BLaER1 treated with 17β-estradiol and CSF1 and Interleukin-3, amounts not matched to agents 10 nM and 100 nM (cell line): Measurements from ENCODE around the gene RGPD6.
"Not testable (repeated sequence)": the region's sequence is repeated elsewhere in the genome, so short reads cannot be mapped to it uniquely, and the experiment has no call there.

Experiments
- H3K27ac ChIP-seq, 11 experiments: shearing (Covaris generic); formaldehyde crosslinking; 2 replicates each; pipeline ENCODE4 v1.8.1; 2022
- H3K27me3 ChIP-seq, 11 experiments: shearing (Covaris generic); formaldehyde crosslinking; 2 replicates each; pipeline ENCODE4 v1.8.1; 2022
- H3K36me3 ChIP-seq, 11 experiments: shearing (Covaris generic); formaldehyde crosslinking; 2 replicates each; pipeline ENCODE4 v1.8.1; 2022
- H3K4me1 ChIP-seq, 10 experiments: shearing (Covaris generic); formaldehyde crosslinking; 2 replicates each; pipeline ENCODE4 v1.8.1; 2022
- H3K4me2 ChIP-seq, 11 experiments: shearing (Covaris generic); formaldehyde crosslinking; 2 replicates each; pipeline ENCODE4 v1.8.1; 2022
- H3K4me3 ChIP-seq, 10 experiments: shearing (Covaris generic); formaldehyde crosslinking; 2 replicates each; pipeline ENCODE4 v1.8.1; 2022
- H3K9ac ChIP-seq, 11 experiments: shearing (Covaris generic); formaldehyde crosslinking; 2 replicates each; pipeline ENCODE4 v1.8.1; 2022
- H3K9me3 ChIP-seq, 11 experiments: shearing (Covaris generic); formaldehyde crosslinking; replicated peaks in 1 of 11; 2 replicates each; pipeline ENCODE4 v1.8.1; 2022
- H4K20me1 ChIP-seq, 11 experiments: shearing (Covaris generic); formaldehyde crosslinking; 2 replicates each; pipeline ENCODE4 v1.8.1; 2022

Gene RGPD6

DNA sequence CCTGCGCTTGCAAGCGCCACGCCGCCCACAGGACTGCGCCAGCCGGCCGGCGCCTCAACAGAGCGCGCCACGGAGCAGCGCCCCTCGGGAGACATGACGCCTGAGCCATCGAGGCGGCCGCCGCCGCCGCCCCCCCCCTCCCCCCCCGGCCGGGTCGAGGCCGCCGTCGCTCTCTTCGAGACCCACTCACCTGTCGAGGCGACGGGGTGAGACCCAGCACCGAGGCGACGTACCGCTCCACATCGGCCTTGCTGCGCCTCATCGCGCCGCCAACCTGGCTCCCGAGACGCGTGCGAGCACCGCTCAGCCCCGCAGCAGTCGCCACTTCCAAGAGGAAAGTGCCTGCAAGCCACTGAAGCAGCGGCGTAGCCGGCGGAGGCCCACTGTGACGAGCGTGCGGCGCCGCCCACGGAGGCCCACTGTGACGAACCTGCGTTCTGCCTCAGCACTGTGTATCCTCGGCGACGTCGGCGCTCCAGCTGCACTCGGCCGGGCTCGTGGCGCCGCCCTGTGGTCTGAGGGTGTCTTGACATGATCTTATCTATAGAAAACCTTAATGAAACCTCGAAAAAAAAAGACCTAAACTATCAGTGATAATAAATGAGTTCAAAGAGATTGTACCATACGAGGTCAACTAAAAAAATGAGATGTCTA, at the start of gene RGPD6:
TSS of gene RGPD6 (minus strand) at position 460 of the 654 bp plus-strand sequence. CDS start at position 262, 198 bp downstream.
- H3K4me3 ChIP-seq: not testable (repeated sequence)

DNA sequence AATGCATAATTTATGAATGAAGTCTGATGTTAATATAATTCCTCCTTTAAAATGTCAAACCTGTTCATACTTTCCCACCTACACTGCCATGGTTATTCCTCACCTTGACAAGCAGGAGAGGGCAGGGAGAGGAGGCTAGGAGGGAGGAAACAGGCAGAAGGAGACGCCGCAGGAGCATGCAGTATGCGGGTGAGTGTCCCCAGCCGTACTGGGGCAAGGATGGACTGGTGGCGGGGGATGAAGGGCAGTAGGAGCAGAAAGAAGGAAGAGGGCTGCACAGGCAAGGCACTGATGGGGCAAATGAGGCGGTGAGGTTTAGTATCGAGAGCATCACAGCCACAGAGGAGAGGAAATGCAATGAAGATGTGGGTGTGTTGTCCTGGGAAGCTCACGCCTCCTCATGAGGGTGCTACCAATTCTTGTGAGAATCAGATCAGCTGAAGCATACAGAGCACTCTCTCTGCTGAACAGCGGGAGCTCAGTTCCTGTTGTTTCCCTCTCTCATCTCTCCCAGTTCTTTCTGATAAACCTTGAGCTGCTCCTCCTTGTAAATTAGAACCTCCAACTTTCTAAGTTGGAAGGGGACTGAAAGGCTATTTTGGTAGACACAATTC, 42.4 kb upstream of the RGPD6 start:
- not testable (repeated sequence) for H3K4me3 ChIP-seq, H3K4me2 ChIP-seq, H3K27me3 ChIP-seq, H4K20me1 ChIP-seq, H3K9ac ChIP-seq, H3K36me3 ChIP-seq, H3K9me3 ChIP-seq, H3K27ac ChIP-seq, H3K4me1 ChIP-seq

More for the DNA sequence above, at the start of gene RGPD6:
- not testable (repeated sequence) for H3K27ac ChIP-seq, H3K27me3 ChIP-seq, H4K20me1 ChIP-seq, H3K4me2 ChIP-seq, H3K36me3 ChIP-seq, H3K4me1 ChIP-seq, H3K9me3 ChIP-seq, H3K9ac ChIP-seq

DNA sequence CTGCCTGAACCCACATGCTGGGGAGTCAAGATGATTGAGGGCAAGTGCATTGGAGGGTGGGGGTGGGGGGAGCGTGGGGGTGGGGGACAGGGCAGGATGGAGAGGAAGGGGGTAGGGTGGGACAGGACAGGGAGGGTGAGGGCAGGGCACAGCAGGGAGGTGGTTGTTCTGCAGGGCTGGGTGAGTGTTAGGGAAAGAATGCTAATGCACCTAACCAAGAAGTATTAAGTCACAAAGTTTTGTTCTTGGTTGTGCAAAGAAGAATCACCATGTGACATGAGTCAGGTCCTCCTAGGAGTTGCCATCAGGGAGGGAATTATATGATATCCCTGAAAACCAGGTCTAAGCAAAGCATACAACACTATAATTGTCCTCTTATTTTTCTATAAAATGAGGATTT, 36.9 kb upstream of the RGPD6 start:
- not testable (repeated sequence) for H3K27ac ChIP-seq, H4K20me1 ChIP-seq, H3K9me3 ChIP-seq, H3K9ac ChIP-seq, H3K36me3 ChIP-seq, H3K4me1 ChIP-seq, H3K4me2 ChIP-seq, H3K4me3 ChIP-seq
- H3K27me3 ChIP-seq: peaks cover 0 to 18% (median 11%) of the 10 kb centered on the region in 11 experiments; a peak in 14 of 22 replicates

DNA sequence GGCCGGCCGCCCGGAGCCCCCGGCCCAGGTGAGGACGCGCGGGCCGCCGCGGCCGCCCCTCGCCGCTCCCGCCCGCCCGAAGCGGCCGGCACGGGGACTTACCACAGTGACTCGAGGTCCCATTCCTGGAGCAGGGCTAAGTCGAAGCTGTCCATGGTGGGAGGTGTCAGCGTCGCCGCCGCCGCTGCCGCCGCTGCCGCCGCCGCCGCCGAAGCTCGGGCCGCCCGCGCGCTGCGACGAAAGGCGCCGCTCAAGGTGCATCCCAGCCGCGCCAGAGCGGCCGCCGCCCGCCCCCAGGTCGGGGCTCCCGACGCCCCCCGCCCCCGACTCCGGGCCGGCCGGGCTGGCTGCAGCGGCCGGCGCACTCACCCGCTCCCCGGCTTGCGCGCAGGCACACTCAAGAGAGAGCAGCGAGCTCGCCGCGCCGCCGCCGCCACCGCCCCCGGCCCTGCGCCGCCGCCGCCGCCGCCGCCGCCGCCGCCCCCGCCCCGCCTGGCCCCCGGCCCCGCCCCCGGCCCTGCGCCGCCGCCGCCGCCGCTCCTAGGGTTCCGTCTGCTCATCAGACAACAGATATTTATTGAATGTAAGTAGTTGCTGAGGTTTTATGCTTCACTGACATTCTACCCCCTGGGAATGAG, 33.7 kb upstream of the RGPD6 start:
- H4K20me1 ChIP-seq, H3K9ac ChIP-seq, H3K36me3 ChIP-seq, H3K27ac ChIP-seq, H3K4me1 ChIP-seq, H3K4me2 ChIP-seq, H3K9me3 ChIP-seq: not testable (repeated sequence)
- peak overlapping the region in 5 of 10 experiments; percentile 20 to 51 (median 40); a peak in 7 of 20 replicates for H3K4me3 ChIP-seq
- H3K27me3 ChIP-seq: peaks cover 0 to 18% (median 11%) of the 10 kb centered on the region in 11 experiments; a peak in 14 of 22 replicates

DNA sequence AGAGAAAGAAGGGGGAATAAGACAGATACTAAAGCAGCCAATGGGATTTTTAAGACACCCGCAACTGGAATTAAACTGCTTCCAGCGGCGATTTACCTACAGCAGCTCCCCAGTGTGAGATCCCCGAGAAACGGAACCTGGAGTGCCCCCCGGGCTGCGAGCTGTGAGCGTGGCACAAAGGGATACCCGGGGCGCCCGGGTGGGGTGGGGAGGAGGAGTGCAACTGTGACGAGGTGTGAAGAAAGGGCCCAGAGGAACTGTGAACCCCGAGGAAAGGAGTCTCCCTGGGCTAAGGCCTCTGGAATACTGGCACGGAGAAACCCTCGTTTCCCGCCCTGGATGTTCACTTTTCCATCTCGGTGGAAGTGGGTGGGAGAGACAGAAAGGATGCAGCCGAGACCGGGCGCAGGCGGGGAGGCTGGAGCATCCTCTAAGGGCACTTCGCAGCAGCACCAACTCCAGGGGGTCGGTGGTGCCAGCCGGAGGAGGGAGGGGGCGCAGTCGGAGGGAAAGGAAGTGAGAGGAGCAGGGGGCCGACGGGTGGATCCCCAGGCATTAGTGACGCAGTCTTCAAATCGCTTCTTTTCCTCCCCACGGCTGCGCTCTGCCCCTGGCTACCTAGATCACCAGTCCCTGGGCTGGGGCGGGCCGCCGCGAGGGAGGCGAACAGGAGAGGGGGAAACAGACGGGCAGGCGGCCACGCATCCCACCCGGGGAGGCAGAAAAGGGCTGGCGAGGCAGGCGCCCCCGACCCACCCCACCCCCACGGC, 33.0 kb upstream of the RGPD6 start:
- H3K27ac ChIP-seq, H3K4me2 ChIP-seq, H3K36me3 ChIP-seq, H3K9ac ChIP-seq, H4K20me1 ChIP-seq, H3K9me3 ChIP-seq, H3K4me1 ChIP-seq: not testable (repeated sequence)
- H3K27me3 ChIP-seq: peaks cover 0 to 18% (median 11%) of the 10 kb centered on the region in 11 experiments; a peak in 14 of 22 replicates
- peak overlapping the region in 1 of 10 experiments; percentile 40; a peak in 1 of 20 replicates for H3K4me3 ChIP-seq

DNA sequence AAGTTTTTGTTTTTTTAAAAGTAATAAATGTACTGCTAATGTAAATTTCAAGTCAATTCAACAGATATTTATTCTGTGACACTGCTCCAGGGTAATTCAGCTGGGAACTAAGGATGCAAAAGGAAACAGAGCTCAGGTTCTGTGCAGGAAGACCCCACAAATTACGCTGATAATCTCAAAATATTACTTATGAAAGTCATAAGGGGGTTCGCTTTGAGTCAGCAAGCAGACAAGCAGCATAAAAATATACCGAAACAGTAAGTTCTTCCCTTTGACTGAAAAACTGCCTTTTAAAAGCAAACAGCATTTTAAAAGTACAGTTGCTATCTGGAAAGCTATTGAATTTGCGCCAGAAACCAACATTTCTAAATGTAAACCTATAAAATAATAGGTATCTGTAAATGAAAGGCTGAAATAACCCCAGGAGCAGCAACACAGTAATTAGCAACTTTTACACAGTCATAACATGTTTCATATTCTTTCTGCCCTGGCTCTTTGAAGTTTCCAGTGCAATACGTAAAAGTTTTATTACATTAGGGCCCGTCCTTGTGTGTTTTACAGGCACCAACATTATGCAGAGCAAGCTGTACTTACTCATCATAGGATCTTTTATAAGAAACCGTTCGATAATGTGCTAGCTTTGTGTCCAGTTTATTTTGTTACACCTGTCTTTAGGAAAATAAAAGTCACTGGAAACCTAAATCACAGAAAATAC, 31.9 kb upstream of the RGPD6 start:
- H3K4me1 ChIP-seq, H3K9me3 ChIP-seq, H3K9ac ChIP-seq, H3K4me2 ChIP-seq, H3K36me3 ChIP-seq, H4K20me1 ChIP-seq, H3K27ac ChIP-seq, H3K4me3 ChIP-seq: not testable (repeated sequence)
- peaks cover 0 to 18% (median 11%) of the 10 kb centered on the region in 11 experiments; a peak in 14 of 22 replicates for H3K27me3 ChIP-seq

DNA sequence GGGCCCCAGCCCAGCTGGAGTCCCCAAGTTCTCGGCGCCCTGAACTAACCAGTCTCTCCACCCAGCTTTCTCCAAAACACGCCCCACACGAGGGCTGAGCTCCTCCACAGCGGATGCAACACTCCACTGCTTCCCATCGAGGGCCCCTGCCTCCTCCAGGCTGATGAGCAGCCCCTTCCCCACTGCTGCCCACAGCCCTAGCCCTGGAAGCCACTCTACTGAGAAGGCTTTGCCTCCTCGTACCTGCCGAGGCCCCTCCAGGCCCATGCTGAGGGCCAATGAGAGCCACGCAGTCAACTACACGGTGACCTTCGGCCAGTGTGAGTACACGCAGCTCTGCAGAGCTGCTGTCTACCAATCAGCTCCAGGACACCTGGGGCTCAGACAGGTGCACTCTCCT, 28.0 kb upstream of the RGPD6 start:
- not testable (repeated sequence) for H3K4me3 ChIP-seq, H3K4me1 ChIP-seq, H3K36me3 ChIP-seq, H4K20me1 ChIP-seq, H3K9ac ChIP-seq, H3K27me3 ChIP-seq, H3K4me2 ChIP-seq, H3K9me3 ChIP-seq, H3K27ac ChIP-seq

DNA sequence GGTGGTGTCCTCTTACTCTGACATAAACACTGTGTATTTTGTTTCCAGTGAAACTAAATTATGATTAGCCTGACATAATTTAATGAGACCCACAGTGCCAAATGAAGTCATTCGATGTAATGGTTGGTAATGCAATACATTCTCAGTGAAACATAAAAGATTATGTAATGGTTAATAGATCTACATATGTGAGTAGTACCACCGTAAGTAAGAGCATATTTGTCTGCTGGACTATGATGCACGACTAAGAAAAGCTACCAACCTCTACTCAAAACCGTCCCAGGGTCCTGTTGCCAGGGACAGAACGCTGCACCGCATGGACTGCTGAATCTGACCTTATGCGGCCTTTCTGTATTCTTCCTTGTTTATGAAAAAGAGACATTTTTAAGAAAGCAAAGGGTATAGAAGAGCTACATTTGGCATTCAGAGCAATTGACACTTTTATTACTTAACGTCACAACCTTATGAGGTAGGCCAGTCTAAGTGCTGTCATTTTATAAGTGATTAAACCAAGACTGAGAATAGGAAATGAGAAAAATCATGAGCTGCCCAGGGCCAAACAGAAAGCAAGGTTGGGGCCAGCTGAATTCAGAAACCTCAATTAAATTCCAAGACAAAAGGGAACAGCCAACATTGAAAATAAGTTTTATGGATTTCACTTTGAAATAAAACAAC, 27.0 kb upstream of the RGPD6 start:
- H3K27me3 ChIP-seq, H3K36me3 ChIP-seq, H3K9me3 ChIP-seq, H3K4me3 ChIP-seq, H3K4me2 ChIP-seq, H3K9ac ChIP-seq, H3K4me1 ChIP-seq, H3K27ac ChIP-seq, H4K20me1 ChIP-seq: not testable (repeated sequence)

DNA sequence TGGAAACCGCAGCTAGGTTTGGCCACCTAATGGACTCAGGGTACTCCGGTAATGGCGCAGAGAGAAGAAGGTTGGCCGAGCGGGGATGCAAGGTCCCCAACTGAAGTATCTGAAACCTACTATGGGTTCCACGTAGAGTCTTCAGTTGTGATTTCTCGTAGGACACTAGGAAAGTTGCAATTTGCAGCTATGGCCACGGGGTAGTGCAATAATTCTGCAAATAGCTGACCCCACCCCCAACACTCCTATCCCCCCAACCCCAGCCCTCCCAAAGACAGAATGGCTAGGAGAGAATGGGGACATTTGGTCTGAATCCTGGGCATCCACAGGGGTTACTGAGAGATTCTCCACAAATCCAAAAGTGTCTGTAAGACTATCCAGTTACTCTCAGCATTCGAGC, 25.1 kb upstream of the RGPD6 start:
- H4K20me1 ChIP-seq, H3K9ac ChIP-seq, H3K4me2 ChIP-seq, H3K9me3 ChIP-seq, H3K27ac ChIP-seq, H3K27me3 ChIP-seq, H3K4me3 ChIP-seq, H3K4me1 ChIP-seq, H3K36me3 ChIP-seq: not testable (repeated sequence)

DNA sequence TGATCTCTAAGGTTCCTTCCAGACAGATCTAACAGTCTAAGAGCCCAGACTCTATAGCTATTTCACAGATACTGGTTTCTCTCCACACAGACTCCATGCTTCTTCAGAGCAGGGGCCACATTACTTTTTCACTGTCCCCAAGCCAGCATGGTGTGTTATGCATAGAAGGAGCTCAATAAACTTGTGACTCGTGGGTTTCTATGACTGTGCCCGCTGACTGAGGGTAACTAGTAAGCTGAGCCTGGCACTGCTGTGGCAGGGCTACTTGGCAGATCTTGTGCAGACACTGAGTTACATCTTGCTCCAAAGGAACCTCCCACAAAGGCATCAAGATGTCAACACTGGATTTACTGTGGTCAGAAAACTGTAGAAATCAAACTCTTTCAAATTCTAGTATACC, 15.0 kb upstream of the RGPD6 start:
- not testable (repeated sequence) for H3K27ac ChIP-seq, H3K9ac ChIP-seq, H3K4me2 ChIP-seq, H3K27me3 ChIP-seq, H3K4me3 ChIP-seq, H3K9me3 ChIP-seq, H4K20me1 ChIP-seq, H3K36me3 ChIP-seq, H3K4me1 ChIP-seq

DNA sequence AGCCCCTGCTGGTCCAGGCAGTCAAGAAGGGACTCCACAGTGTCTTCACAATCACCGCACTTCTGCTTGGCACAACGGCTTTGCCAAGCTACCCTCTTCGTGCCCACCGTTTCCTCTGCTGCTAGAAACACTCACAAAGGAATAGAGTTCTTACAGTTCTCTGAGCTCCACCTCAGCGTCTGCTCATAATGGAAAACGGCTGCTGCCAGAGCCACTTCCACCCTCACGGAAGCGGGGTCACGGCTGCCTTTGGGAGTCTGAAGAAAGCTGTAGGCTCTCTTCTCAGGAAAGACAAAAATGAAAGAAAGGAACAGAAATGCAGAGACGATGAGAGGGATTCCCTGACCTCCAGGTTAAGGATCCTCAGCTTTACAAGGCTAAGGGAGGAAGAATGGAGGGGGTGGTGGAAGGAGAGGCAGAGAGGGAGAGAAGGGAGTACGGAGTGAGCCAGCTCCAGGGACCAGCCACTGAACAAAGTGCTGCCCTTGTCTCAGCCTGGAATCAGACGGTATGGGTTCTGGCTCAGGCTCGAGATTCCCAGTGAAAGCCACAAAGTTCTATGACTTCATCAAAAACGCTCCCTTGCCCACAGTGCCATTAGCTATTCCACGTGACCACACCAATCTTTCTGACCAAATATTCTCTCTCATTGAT, 12.8 kb upstream of the RGPD6 start:
- H4K20me1 ChIP-seq, H3K4me1 ChIP-seq, H3K27me3 ChIP-seq, H3K36me3 ChIP-seq, H3K27ac ChIP-seq, H3K9me3 ChIP-seq, H3K4me2 ChIP-seq, H3K4me3 ChIP-seq, H3K9ac ChIP-seq: not testable (repeated sequence)

DNA sequence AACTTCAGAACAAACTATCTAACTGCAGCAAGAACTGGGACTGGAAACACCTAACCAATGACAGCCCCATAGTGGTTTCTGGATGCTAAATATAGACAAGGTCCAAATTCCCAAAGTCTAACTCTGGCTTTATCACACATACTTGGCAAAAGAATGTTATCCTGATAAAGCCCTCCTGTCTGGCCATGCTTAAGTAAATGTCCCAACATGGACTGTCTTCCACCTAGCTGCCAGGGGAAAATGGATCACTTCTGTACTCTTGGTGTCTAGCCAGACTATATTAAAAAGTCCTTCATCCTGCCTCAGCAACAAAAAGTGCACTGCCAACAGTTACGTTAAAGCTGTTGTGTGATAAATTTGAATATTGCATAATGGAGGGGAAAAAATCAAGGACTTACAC, 11.5 kb upstream of the RGPD6 start:
- H3K4me1 ChIP-seq, H3K9ac ChIP-seq, H3K36me3 ChIP-seq, H3K9me3 ChIP-seq, H3K27ac ChIP-seq, H3K27me3 ChIP-seq, H4K20me1 ChIP-seq, H3K4me3 ChIP-seq, H3K4me2 ChIP-seq: not testable (repeated sequence)
